Right cardiac atrium (tissue), 5 donors: ENCODE results near the gene SSC4D. TPM values are rescaled to one million over a fixed set of nuclear protein-coding genes. Genes with fewer than 3 reads are reported as not detected.

ENCODE experiments used
- ATAC-seq, 2 donors: fragments of 200-7000 bp; cut with Tn5 transposase; one replicate each; pipeline versions ENCODE4 v1.8.0 to v1.9.1; 2020; ENCODE audit warnings: moderate library complexity in 2 of 2, mild to moderate bottlenecking in 1 of 2
- DNase-seq, 3 donors: peaks; one replicate each; pipeline ENCODE4 v3.0.0-alpha.2; 2020
- H3K27ac ChIP-seq: one replicate; pipeline ENCODE4 v1.5.1; 2013; ENCODE audit warnings: mild to moderate bottlenecking, low read length, control low read depth, moderate library complexity
- H3K27me3 ChIP-seq: one replicate; pipeline ENCODE4 v1.6.1; 2013; ENCODE audit not compliant: control insufficient read depth, insufficient read depth
- H3K4me1 ChIP-seq: one replicate; pipeline ENCODE4 v1.6.1; 2013; ENCODE audit warnings: low read length; ENCODE audit not compliant: control insufficient read depth, insufficient read depth
- H3K4me3 ChIP-seq: one replicate; pipeline ENCODE4 v1.5.1; 2013; ENCODE audit warnings: low read length, control low read depth
- H3K9me3 ChIP-seq: one replicate; pipeline ENCODE4 v1.6.1; 2013; ENCODE audit warnings: low read length; ENCODE audit not compliant: control insufficient read depth
- WGBS: extraction: QIAGEN DNeasy Blood & Tissue Kit; methylation state at CpG from one replicate; pipeline ENCODE4 v1.1.7; 2013; 5-methylcytosine and 5-hydroxymethylcytosine counted together
- intact Hi-C, 4 donors: fragments of 100-400 bp; cut with DNase I; formaldehyde crosslinking; loops; one replicate each; pipeline versions ENCODE4 v1.11.0 to v1.14.0; 2022 to 2023
- polyA plus RNA-seq: library from polyadenylated mRNA; stranded (reverse); fragments of 200-250 nt; gene quantifications from one replicate; pipeline ENCODE4 v1.2.3, GENCODE V29; 2013
- total RNA-seq, 4 donors: library from RNA; stranded (reverse); fragmentation: NEBNext Ultra II Directional; extraction: Animal tissue kit (Norgen Biotek cat#: 25700); gene quantifications; one replicate each; pipeline ENCODE4 v1.2.1, GENCODE V29; 2021
- donor health status: healthy with polysubstance abuse.
- donor health status: DM: no; HTN: yes; CAD: no.
- donor health status: DM: no; HTN: no; CAD: no.
- donor health status: DM: no; HTN: yes; CAD: no; lungs with severe emphysema.
- donor health status: DM: yes; HTN: yes; CAD: no.

SSC4D gene
- total and polyA plus RNA-seq, 5 donors = 0.78 to 2.1 (median 1.0) TPM

DNA sequence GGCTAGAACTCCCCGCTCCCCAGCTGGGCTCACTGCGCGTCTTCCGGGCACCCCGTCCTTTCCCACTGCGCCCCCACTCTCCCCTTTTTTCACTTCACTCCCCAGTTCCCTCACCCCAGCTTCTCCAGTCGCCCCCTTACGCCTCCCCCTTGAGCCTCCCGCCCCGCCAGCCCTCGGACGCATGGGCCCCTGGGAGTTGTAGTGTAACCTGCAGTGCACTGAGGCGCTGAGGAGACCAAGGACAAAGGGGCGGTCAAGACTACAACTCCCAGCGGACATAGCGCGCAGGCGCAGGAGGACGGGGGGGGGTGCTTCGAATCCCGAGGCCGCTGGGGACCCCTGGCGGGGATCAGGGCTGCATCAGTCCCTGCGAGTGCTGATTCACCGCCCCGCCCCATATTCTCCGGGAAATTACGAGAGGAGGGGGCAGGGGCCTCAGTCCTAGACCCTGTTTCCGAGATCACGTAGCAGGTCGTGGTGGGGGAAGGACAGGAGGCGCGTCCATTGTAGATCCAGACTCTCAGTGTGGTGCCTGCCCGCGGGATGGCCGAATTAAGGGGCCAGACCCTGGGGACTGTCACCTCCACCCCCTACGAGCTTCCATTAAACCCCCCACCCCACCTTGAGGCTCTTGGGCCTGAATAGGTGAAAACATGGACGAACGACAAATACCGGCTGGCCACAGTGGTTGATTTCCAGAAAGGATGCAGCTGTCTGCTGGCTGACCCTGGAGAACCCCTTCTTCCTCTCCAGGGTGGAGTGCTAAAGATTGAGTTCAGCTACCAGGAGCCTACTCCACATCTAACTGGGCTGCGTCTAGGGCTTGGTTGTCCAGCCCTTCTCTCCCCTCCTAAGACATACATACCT is 50.2 kb downstream of the SSC4D start:
- peaks cover 2% of the 10 kb centered on the region for H3K4me1 ChIP-seq
- H3K9me3 ChIP-seq = no peaks in the 10 kb centered on the region
- peak overlapping the region; percentile 94 for H3K27ac ChIP-seq
- under 1% methylated on average over 41 of the region's 41 CpGs for WGBS
- ATAC-seq (peak; percentile 96 to 97), DNase-seq (peak; percentile 96 to 99 (median 98))
- intact Hi-C loops = loop anchor here in 2 of 4 donors (5.0 kb wide), 1 partner anchor 42 kb away; no protein-coding TSS in a partner anchor
- peak overlapping the region; percentile 84 for H3K4me3 ChIP-seq
- no peaks in the 10 kb centered on the region for H3K27me3 ChIP-seq

DNA sequence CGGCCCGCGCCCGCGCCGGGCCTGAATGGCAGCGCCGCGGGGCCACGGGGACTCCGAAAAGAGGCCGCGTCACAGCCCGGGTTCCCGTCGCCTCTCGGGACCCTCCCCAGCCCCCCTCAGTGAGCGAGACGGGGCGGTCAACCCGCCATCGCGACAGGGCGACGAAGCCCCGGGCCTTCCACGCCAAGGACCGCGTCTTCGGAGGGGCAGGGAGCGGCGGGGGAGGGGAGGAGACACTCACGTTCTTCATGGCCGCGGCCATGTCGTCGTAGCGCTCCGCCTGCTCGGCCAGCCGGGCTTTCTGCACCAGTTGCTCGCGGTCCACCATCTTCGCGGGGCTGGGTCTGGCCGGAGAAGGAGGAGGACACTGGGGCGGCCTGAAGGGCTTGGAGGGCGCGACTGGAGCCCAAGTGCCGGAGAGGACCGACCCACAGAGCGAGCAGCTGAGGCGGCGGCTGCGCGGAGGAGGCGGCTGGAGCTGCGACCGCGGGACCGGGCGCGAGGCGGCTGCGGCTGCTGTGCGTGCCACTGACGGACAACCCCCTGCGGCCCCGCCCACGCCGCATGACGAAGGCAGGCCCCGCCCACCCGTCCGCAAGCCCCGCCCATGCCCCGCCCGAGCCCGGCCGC is 50.9 kb downstream of the SSC4D start, which contains the start of gene YWHAG:
Gene YWHAG (minus strand): TSS at position 511 of the 630 bp plus-strand sequence. CDS start 183 bp downstream, at position 328.
- intact Hi-C loops = loop anchor here in 2 of 4 donors (5.0 kb wide), 1 partner anchor 41 kb away; no protein-coding TSS in a partner anchor
- ATAC-seq (peak; percentile 94), DNase-seq (peak; percentile 92 to 97 (median 97))
- Histone ChIP-seq H3K27me3 (no peaks in the 10 kb centered on the region), H3K27ac (peak within 1 kb of the TSS; percentile 94), H3K4me3 (peak within 1 kb of the TSS; percentile 84), H3K9me3 (no peaks in the 10 kb centered on the region), H3K4me1 (no peaks in the 10 kb centered on the region)
- WGBS = under 1% methylated on average over 80 of the region's 80 CpGs

DNA sequence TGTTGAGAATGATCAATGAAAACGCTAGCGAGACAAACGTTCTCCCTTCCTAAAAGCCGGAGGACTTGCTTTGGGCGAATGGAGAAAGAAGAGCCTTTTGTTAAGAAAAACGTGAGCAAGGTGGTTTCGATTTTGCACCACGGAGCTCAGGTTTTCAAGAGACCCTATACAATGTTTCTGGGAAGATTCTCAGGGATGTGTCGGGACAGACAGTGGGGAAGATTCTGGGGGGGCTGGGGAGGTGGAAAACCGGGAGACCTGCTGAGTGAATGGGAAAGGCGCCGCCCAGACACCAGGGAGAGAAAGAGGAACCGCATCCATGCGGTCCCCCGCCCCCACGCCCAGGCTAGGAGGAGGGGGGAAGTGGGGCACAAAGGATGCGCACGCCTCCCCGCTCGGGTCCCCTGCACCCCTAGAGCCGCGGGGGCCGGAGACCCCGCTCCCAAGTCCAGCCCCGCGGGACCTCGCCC is 51.5 kb downstream of the SSC4D start:
- peak; percentile 32 to 40 for ATAC-seq

DNA sequence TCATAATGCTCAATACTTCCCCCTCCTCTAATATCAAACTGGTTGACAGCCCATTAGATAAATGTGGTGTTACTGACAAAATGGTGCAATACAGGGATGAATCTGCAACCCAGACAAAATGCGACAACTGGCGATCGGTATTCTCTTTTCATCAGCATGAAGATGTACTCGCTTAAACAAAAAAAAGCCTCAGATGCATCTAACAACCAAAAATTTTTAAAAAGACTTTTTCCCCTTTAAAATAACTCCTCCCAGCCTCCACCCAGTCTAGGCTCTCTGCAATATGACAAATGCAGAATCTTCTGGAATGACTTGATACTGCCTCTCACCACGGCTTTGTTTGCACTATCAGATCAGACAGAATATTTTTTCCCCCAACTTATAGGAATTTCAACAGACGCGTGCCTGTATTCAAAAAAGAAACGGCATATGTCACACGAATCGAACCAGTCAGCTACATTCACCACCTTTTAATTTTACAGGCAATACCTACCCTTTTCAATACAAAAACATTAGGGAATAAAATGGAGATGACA is 52.0 kb downstream of the SSC4D start:
- Histone ChIP-seq H3K4me3 (peak overlapping the region; percentile 84), H3K27ac (peak overlapping the region; percentile 86), H3K27me3 (no peaks in the 10 kb centered on the region), H3K9me3 (no peaks in the 10 kb centered on the region), H3K4me1 (no peaks in the 10 kb centered on the region)
- ATAC-seq (no peak), DNase-seq (no peak)
- WGBS = under 1% methylated on average over 10 of the region's 10 CpGs
- intact Hi-C loops = loop anchor here in 2 of 4 donors (5.0 kb wide), 1 partner anchor 40 kb away; no protein-coding TSS in a partner anchor

More for the DNA sequence above, 51.5 kb downstream of the SSC4D start:
- Histone ChIP-seq H3K4me3 (peak overlapping the region; percentile 84), H3K9me3 (no peaks in the 10 kb centered on the region), H3K4me1 (no peaks in the 10 kb centered on the region), H3K27me3 (no peaks in the 10 kb centered on the region), H3K27ac (peak overlapping the region; percentile 86)
- peak; percentile 73 to 89 (median 87) for DNase-seq
- WGBS = under 1% methylated on average over 27 of the region's 27 CpGs
- intact Hi-C loops = loop anchor here in 2 of 4 donors (5.0 kb wide), 1 partner anchor 41 kb away; no protein-coding TSS in a partner anchor

DNA sequence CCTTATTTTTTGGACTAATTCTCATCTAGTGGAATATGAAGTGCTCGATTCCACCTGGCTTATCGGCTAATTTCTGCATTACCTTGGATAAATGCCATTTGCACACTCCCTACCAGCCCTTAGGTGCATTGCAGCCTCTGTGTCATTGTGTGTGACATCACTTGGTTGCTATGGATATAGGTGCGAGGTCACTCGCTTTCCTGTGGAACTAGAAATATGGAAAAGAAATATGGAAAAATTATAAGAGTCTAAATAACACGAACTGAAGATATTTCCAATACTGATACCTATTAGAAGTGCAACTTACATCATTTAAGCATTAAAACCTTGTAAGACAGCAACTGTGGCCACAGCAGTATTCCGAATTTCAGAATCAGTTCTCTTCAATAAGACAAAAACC is 52.7 kb downstream of the SSC4D start:
- H3K4me1 ChIP-seq = peaks cover 1% of the 10 kb centered on the region
- intact Hi-C loops = loop anchor here in 2 of 4 donors (5.0 kb wide), 1 partner anchor 40 kb away; no protein-coding TSS in a partner anchor
- peak overlapping the region; percentile 84 for H3K4me3 ChIP-seq
- 37% methylated on average over 6 of the region's 6 CpGs for WGBS
- DNase-seq (no peak), ATAC-seq (no peak)
- H3K27me3 ChIP-seq = no peaks in the 10 kb centered on the region
- peak overlapping the region; percentile 54 for H3K27ac ChIP-seq
- H3K9me3 ChIP-seq = no peaks in the 10 kb centered on the region

DNA sequence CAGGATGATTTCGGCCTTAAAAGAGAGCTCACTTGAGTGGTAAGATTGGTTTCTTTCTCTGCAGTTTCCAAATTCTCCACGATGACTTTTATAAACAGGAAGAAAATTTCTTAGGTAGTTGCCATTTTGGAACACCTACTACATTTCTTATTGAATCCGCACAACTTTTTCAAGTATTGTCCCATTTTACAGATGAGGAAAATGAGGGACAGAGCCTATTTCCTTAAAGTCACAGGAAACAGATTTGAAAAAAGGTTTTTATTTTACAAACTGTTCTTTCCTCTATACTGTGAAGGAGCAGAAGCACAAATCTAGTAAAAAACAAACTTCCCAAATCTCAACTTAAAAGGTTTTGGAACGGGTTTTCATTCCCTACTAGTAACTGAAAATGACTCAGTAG is 53.4 kb downstream of the SSC4D start:
- no peak for ATAC-seq
- no peak overlapping the region for H3K4me3 ChIP-seq
- intact Hi-C loops = loop anchor here in 2 of 4 donors (5.0 kb wide), 1 partner anchor 39 kb away; no protein-coding TSS in a partner anchor

DNA sequence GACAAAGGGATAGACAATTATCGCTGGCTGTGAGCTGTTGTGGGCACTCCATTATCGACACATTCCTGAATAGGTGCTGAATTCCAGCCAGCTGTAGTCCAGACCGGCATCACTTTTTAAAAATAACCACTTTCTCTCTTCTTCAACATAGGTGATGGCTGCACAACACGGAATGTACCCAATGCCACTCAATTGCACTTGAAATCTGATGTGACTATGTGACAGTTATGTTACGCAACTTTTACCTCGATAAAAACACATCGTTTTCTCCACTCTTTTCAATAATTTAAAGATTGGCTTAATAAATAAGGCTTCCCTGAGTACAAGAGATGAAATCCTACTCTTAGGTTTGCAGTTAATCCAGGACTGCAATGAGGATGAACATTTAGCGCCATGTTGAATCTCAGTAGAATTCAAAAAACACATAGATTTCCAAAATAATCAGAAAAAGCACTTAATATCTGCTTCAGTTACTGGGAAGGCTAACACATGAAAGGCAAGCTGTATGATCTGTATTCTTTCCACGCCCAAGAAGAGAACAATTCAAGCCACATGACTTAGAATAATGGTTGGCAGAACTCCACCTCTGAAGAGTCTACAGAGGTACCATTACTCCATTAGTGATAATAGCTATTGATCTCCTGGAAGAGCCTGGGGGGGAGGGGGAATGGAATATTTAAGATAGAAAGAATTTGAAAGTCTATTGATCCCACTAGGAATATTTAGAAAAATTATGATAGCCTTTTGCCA is 54.3 kb downstream of the SSC4D start:
- DNase-seq = no peak
- no peak for ATAC-seq
- Histone ChIP-seq H3K4me1 (peaks cover 7% of the 10 kb centered on the region), H3K4me3 (peak overlapping the region; percentile 8), H3K9me3 (no peaks in the 10 kb centered on the region), H3K27me3 (no peaks in the 10 kb centered on the region), H3K27ac (peak overlapping the region; percentile 42)
- intact Hi-C loops = loop anchor here in 2 of 4 donors (5.0 kb wide), 1 partner anchor 38 kb away; no protein-coding TSS in a partner anchor
- 72% methylated on average over 9 of the region's 9 CpGs for WGBS

More for the DNA sequence above, 53.4 kb downstream of the SSC4D start:
- no peaks in the 10 kb centered on the region for H3K27me3 ChIP-seq
- no peak for DNase-seq
- no peaks in the 10 kb centered on the region for H3K9me3 ChIP-seq
- H3K27ac ChIP-seq = no peak overlapping the region
- H3K4me1 ChIP-seq = peaks cover 7% of the 10 kb centered on the region
- WGBS = 85% methylated on average over 4 of the region's 4 CpGs

DNA sequence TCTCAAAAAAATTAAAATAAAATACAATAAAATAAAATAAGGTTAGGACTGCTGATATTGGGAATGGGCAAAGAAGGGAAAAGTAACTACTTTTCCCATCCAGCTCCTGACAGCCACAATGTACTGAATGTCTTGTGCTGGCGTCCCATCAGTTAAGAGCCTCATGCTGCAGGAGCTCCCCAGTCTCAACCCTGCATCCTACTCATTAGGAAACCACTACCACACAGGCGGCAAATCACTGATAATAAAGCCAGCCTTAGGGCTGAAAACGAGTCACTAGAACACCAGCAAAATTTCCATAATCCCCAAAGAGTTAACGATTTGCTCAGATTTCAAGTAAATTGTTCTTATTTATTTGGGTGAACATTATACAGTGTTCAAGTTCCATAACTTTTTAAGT is 55.0 kb downstream of the SSC4D start:
- Histone ChIP-seq H3K4me1 (peaks cover 7% of the 10 kb centered on the region), H3K27me3 (no peaks in the 10 kb centered on the region), H3K4me3 (no peak overlapping the region), H3K9me3 (no peaks in the 10 kb centered on the region), H3K27ac (peak overlapping the region; percentile 82)
- WGBS = 55% methylated on average over 4 of the region's 4 CpGs
- DNase-seq = no peak
- ATAC-seq = no peak
- intact Hi-C loops = no loop called here

DNA sequence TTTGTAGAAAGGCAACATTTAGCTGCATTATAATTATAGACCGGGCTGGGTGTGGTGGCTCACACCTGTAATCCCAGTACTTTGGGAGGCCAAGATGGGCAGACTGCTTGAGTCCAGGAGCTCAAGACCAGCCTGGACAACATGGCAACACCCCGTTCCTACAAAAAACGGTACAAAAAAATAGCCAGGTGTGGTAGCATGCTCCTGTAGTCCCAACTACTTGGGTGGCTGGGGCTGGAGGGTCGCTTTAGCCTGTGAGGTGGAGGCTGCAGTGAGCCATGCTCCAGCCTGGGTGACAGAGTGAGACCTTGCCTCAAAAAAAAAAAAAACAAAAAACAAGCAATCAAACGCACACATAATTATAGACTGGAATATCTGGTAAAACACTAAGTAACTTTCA is 55.8 kb downstream of the SSC4D start:
- Histone ChIP-seq H3K4me1 (peaks cover 7% of the 10 kb centered on the region), H3K9me3 (no peaks in the 10 kb centered on the region), H3K27ac (peak overlapping the region; percentile 82), H3K4me3 (no peak overlapping the region), H3K27me3 (no peaks in the 10 kb centered on the region)
- WGBS = 94% methylated on average over 5 of the region's 5 CpGs
- ATAC-seq (no peak), DNase-seq (no peak)
- intact Hi-C loops = no loop called here

DNA sequence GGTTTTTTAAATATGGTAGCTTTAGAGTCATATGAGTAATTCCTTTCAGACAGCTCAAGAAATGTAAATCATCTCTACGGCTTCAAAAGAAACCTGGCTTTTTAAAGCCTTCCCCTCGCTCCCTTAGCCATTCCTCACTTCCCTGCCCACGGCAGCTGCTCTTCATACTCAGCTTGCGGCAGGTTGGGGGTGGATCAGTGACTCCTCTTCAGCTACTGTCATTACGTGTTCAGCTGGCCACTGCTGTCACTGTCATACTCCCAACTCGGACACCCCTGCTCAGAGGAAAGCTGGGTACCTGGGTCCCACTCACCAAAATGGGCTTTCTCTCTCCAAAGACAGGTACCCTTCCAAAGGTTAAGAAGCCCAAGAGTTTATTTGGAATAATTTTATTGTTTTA is 57.3 kb downstream of the SSC4D start:
- Histone ChIP-seq H3K27me3 (no peaks in the 10 kb centered on the region), H3K4me1 (peaks cover 7% of the 10 kb centered on the region), H3K27ac (peak overlapping the region; percentile 88), H3K4me3 (peak overlapping the region; percentile 23), H3K9me3 (no peaks in the 10 kb centered on the region)
- ATAC-seq (peak; percentile 28 to 30), DNase-seq (peak in 1 of 3 donors; percentile 63)
- 64% methylated on average over 6 of the region's 6 CpGs for WGBS
- intact Hi-C loops = no loop called here
